ENCODE measurements around the gene TTC23.
"Not testable (repeated sequence)": the region's sequence is repeated elsewhere in the genome, so short reads cannot be mapped to it uniquely, and the experiment has no call there.

Gene TTC23

GRCh38 chr15:99211926-99212325, 37.5 kb downstream of the TTC23 start:
- DNase-seq = no peak
- intact Hi-C loops (cut with DNase I) = loop anchor here (5.0 kb wide), 1 partner anchor 110 kb away; no protein-coding TSS in a partner anchor

- intact Hi-C loops (cut with DNase I) = loop anchor here (5.0 kb wide), 1 partner anchor 108 kb away; no protein-coding TSS in a partner anchor
- DNase-seq = no peak
These were observed 39.0 kb downstream of the TTC23 start for GRCh38 chr15:99210334-99210733.

- intact Hi-C loops (cut with DNase I) = no loop called here
- DNase-seq = no peak
These were observed 40.1 kb downstream of the TTC23 start for GRCh38 chr15:99209326-99209725.

- DNase-seq = no peak
- intact Hi-C loops (cut with DNase I) = no loop called here
These were observed 41.7 kb downstream of the TTC23 start for GRCh38 chr15:99207672-99208071.

GRCh38 chr15:99202176-99202552, 47.2 kb downstream of the TTC23 start:
- intact Hi-C loops (cut with DNase I) = loop anchor here (5.0 kb wide), 1 partner anchor 760 kb away; no protein-coding TSS in a partner anchor
- DNase-seq = no peak

- DNase-seq = no peak
- intact Hi-C loops (cut with DNase I) = loop anchor here (5.0 kb wide), 1 partner anchor 759 kb away; no protein-coding TSS in a partner anchor
These were observed 47.8 kb downstream of the TTC23 start for GRCh38 chr15:99201408-99202175.

GRCh38 chr15:99197856-99198255, 51.5 kb downstream of the TTC23 start:
- intact Hi-C loops (cut with DNase I) = no loop called here
- DNase-seq = no peak

GRCh38 chr15:99192181-99192580, 57.2 kb downstream of the TTC23 start:
- DNase-seq; intact Hi-C loops (cut with DNase I): not testable (repeated sequence)

- intact Hi-C loops (cut with DNase I) = no loop called here
- no peak for DNase-seq
These were observed 61.4 kb downstream of the TTC23 start for GRCh38 chr15:99187936-99188335.

GRCh38 chr15:99185414-99186130, 63.8 kb downstream of the TTC23 start:
- DNase-seq = no peak
- intact Hi-C loops (cut with DNase I) = no loop called here

- DNase-seq = no peak
- intact Hi-C loops (cut with DNase I) = no loop called here
These were observed 66.6 kb downstream of the TTC23 start for GRCh38 chr15:99182791-99183190.

GRCh38 chr15:99181545-99181971, 67.8 kb downstream of the TTC23 start:
- intact Hi-C loops (cut with DNase I) = no loop called here
- no peak for DNase-seq

- DNase-seq = no peak
- intact Hi-C loops (cut with DNase I) = no loop called here
These were observed 68.4 kb downstream of the TTC23 start for GRCh38 chr15:99180964-99181306.

GRCh38 chr15:99180086-99180963, 69.1 kb downstream of the TTC23 start:
- intact Hi-C loops (cut with DNase I) = no loop called here

GRCh38 chr15:99177679-99178078, 71.7 kb downstream of the TTC23 start:
- DNase-seq = no peak
- intact Hi-C loops (cut with DNase I) = no loop called here

More at GRCh38 chr15:99180086-99180963, 69.1 kb downstream of the TTC23 start:
- no peak for DNase-seq

- no peak for DNase-seq
- intact Hi-C loops (cut with DNase I) = no loop called here
These were observed 72.6 kb downstream of the TTC23 start for GRCh38 chr15:99176757-99177156.

GRCh38 chr15:99174567-99175395, 74.6 kb downstream of the TTC23 start:
- intact Hi-C loops (cut with DNase I) = no loop called here

GRCh38 chr15:99172989-99173388, 76.4 kb downstream of the TTC23 start:
- no peak for DNase-seq
- intact Hi-C loops (cut with DNase I) = no loop called here

More at GRCh38 chr15:99174567-99175395, 74.6 kb downstream of the TTC23 start:
- no peak for DNase-seq

- no peak for DNase-seq
- intact Hi-C loops (cut with DNase I) = no loop called here
These were observed 77.2 kb downstream of the TTC23 start for GRCh38 chr15:99172171-99172570.
